Neural cell (in vitro differentiated cells): ENCODE data around the gene URAD. TPM values are rescaled to one million over a fixed set of nuclear protein-coding genes. Genes with fewer than 3 reads are reported as not detected.

Source experiments
- H2AFZ ChIP-seq: fragments of 200-600, 300-800 bp; sonication (generic), shearing (Covaris generic); 2 replicates; pipeline ENCODE4 v1.6.0; 2014; ENCODE audit warnings: low read depth, mild to moderate bottlenecking, antibody characterized with exemption, low read length, moderate library complexity
- H3F3A ChIP-seq: fragments of 200-600 bp; shearing (Covaris generic); 2 replicates; pipeline ENCODE4 v1.6.1; 2016; ENCODE audit warnings: mild to moderate bottlenecking, moderate library complexity, mixed read lengths, antibody characterized with exemption, low read length; ENCODE audit not compliant: insufficient read depth, poor library complexity, severe bottlenecking
- H3K27ac ChIP-seq: fragments of 200-600, 300-800 bp; sonication (generic), shearing (Covaris generic); 2 replicates; pipeline ENCODE4 v1.5.1; 2014; ENCODE audit warnings: mild to moderate bottlenecking, low read length, moderate library complexity
- H3K27me3 ChIP-seq: fragments of 300-800, 200-600 bp; sonication (generic), shearing (Covaris generic); 2 replicates; pipeline ENCODE4 v1.6.0; 2014; ENCODE audit warnings: mild to moderate bottlenecking, low read depth, low read length, moderate library complexity; ENCODE audit not compliant: insufficient read depth
- H3K36me3 ChIP-seq: fragments of 300-800, 200-600 bp; sonication (generic), shearing (Covaris generic); 2 replicates; pipeline ENCODE4 v1.5.1; 2014; ENCODE audit warnings: mild to moderate bottlenecking, antibody characterized with exemption, low read length, moderate library complexity; ENCODE audit not compliant: insufficient read depth
- H3K4me2 ChIP-seq: fragments of 300-800, 200-600 bp; sonication (generic), shearing (Covaris generic); 2 replicates; pipeline ENCODE4 v1.6.0; 2014; ENCODE audit warnings: mild to moderate bottlenecking, low read length
- H3K4me3 ChIP-seq: fragments of 300-800, 200-600 bp; sonication (generic), shearing (Covaris generic); 2 replicates; pipeline ENCODE4 v1.5.1; 2014; ENCODE audit warnings: mild to moderate bottlenecking, low read length, moderate library complexity
- H3K79me2 ChIP-seq: fragments of 200-600 bp; shearing (Covaris generic); replicated peaks from 2 replicates; pipeline ENCODE4 v1.6.0; 2014; ENCODE audit warnings: mild to moderate bottlenecking, low read length, moderate library complexity; ENCODE audit not compliant: insufficient read depth
- H3K9ac ChIP-seq: fragments of 300-800, 200-600 bp; sonication (generic), shearing (Covaris generic); 2 replicates; pipeline ENCODE4 v1.6.1; 2016; ENCODE audit warnings: mild to moderate bottlenecking, low read length, mixed read lengths
- H3K9me2 ChIP-seq: fragments of 200-600 bp; shearing (Covaris generic); 2 replicates; pipeline ENCODE4 v1.6.1; 2016; ENCODE audit warnings: mild to moderate bottlenecking, low read length, mixed read lengths; ENCODE audit not compliant: insufficient read depth
- H3K9me3 ChIP-seq: fragments of 200-600, 300-800 bp; sonication (generic), shearing (Covaris generic); 2 replicates; pipeline ENCODE4 v1.6.1; 2016; ENCODE audit warnings: mild to moderate bottlenecking, mixed run types, low read length, moderate library complexity, mixed read lengths
- H4K20me1 ChIP-seq: fragments of 200-600 bp; shearing (Covaris generic); 2 replicates; pipeline ENCODE4 v1.6.1; 2016; ENCODE audit warnings: mild to moderate bottlenecking, mixed run types; ENCODE audit not compliant: insufficient read depth
- EP300 ChIP-seq: fragments of 450-650 bp; conservative IDR thresholded peaks from 2 replicates; pipeline ENCODE4 v1.6.1; 2014; ENCODE audit warnings: antibody characterized with exemption, mild to moderate bottlenecking, moderate library complexity; ENCODE audit not compliant: poor library complexity, severe bottlenecking
- EZH2 ChIP-seq: fragments of 200-600, 300-800 bp; shearing (Covaris generic), sonication (generic); IDR thresholded peaks from 2 replicates; pipeline ENCODE4 v1.6.1; 2014; ENCODE audit warnings: antibody characterized with exemption, low read length, borderline replicate concordance, mild to moderate bottlenecking; ENCODE audit not compliant: insufficient read depth, poor library complexity, severe bottlenecking
- MXI1 ChIP-seq: fragments of 450-650 bp; conservative IDR thresholded peaks from 2 replicates; pipeline ENCODE4 v1.6.1; 2014; ENCODE audit warnings: antibody characterized with exemption, mild to moderate bottlenecking; ENCODE audit not compliant: poor library complexity, severe bottlenecking
- POLR2AphosphoS5 ChIP-seq: IDR thresholded peaks from 2 replicates; pipeline ENCODE4 v1.6.1; 2012
- RAD21 ChIP-seq: fragments of 450-650 bp; conservative IDR thresholded peaks from 2 replicates; pipeline ENCODE4 v1.6.1; 2014; ENCODE audit warnings: antibody characterized with exemption, mild to moderate bottlenecking, moderate library complexity
- SMC3 ChIP-seq: fragments of 450-650 bp; conservative IDR thresholded peaks from 2 replicates; pipeline ENCODE4 v1.6.1; 2014; ENCODE audit warnings: antibody characterized with exemption, mild to moderate bottlenecking, moderate library complexity; ENCODE audit not compliant: poor library complexity
- TAF1 ChIP-seq: IDR thresholded peaks from 2 replicates; pipeline ENCODE4 v1.6.1; 2012; ENCODE audit warnings: low read depth
- polyA plus RNA-seq: library from polyadenylated mRNA; depleted of rRNA; stranded (reverse); fragments of >200 nt; gene quantifications from 2 replicates; pipeline ENCODE4 v1.2.3, GENCODE V29; 2014
- TF ChIP-seq, protein P1 (sequence below): fragments of 450-650 bp; IDR thresholded peaks from 2 replicates; pipeline ENCODE4 v1.5.1; 2014; ENCODE audit warnings: antibody characterized with exemption, mild to moderate bottlenecking, moderate library complexity; ENCODE audit not compliant: poor library complexity, severe bottlenecking
- TF ChIP-seq, protein P2 (sequence below): IDR thresholded peaks from 2 replicates; pipeline ENCODE4 v1.6.1; 2012; ENCODE audit warnings: borderline replicate concordance

The URAD gene
- polyA plus RNA-seq, 1 donor from 2014 or later = not detected

DNA sequence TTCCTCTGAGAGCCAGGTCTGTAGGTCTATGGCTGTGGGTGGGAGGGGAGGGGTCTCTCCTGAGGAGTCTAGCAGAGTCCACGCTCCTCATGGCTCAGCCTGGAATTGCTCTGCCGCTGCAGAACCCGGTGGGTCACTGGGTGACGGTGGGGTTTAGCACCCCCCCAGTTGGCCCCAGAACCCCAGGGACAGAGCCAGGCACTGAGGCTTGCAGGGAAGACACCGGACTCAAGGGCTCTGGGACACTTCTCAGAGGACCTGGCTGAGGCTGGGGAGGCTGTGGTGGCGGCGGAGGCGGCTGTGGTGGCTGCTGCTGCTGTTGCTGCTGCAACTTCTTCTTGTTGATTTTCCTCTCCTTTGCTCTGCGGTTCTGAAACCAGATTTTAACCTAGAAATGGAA lies 25.5 kb downstream of the URAD start:
- Histone ChIP-seq H3F3A (no peaks in the 10 kb centered on the region), H3K27me3 (peaks cover 100% of the 10 kb centered on the region), H4K20me1 (no peaks in the 10 kb centered on the region), H2AFZ (no peak overlapping the region), H3K9me3 (no peaks in the 10 kb centered on the region), H3K79me2 (no peaks in the 10 kb centered on the region), H3K27ac (no peak overlapping the region), H3K4me3 (no peak overlapping the region), H3K4me2 (no peak overlapping the region), H3K9me2 (no peaks in the 10 kb centered on the region), H3K9ac (no peak overlapping the region), H3K36me3 (no peaks in the 10 kb centered on the region)
- TF ChIP-seq EP300 (no peak), MXI1 (no peak), RAD21 (no peak), TAF1 (no peak), EZH2 (no peak), SMC3 (no peak), POLR2AphosphoS5 (no peak)
- TF ChIP-seq, protein P1, sequence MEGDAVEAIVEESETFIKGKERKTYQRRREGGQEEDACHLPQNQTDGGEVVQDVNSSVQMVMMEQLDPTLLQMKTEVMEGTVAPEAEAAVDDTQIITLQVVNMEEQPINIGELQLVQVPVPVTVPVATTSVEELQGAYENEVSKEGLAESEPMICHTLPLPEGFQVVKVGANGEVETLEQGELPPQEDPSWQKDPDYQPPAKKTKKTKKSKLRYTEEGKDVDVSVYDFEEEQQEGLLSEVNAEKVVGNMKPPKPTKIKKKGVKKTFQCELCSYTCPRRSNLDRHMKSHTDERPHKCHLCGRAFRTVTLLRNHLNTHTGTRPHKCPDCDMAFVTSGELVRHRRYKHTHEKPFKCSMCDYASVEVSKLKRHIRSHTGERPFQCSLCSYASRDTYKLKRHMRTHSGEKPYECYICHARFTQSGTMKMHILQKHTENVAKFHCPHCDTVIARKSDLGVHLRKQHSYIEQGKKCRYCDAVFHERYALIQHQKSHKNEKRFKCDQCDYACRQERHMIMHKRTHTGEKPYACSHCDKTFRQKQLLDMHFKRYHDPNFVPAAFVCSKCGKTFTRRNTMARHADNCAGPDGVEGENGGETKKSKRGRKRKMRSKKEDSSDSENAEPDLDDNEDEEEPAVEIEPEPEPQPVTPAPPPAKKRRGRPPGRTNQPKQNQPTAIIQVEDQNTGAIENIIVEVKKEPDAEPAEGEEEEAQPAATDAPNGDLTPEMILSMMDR = no peak
- TF ChIP-seq, protein P2, sequence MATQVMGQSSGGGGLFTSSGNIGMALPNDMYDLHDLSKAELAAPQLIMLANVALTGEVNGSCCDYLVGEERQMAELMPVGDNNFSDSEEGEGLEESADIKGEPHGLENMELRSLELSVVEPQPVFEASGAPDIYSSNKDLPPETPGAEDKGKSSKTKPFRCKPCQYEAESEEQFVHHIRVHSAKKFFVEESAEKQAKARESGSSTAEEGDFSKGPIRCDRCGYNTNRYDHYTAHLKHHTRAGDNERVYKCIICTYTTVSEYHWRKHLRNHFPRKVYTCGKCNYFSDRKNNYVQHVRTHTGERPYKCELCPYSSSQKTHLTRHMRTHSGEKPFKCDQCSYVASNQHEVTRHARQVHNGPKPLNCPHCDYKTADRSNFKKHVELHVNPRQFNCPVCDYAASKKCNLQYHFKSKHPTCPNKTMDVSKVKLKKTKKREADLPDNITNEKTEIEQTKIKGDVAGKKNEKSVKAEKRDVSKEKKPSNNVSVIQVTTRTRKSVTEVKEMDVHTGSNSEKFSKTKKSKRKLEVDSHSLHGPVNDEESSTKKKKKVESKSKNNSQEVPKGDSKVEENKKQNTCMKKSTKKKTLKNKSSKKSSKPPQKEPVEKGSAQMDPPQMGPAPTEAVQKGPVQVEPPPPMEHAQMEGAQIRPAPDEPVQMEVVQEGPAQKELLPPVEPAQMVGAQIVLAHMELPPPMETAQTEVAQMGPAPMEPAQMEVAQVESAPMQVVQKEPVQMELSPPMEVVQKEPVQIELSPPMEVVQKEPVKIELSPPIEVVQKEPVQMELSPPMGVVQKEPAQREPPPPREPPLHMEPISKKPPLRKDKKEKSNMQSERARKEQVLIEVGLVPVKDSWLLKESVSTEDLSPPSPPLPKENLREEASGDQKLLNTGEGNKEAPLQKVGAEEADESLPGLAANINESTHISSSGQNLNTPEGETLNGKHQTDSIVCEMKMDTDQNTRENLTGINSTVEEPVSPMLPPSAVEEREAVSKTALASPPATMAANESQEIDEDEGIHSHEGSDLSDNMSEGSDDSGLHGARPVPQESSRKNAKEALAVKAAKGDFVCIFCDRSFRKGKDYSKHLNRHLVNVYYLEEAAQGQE = no peak

DNA sequence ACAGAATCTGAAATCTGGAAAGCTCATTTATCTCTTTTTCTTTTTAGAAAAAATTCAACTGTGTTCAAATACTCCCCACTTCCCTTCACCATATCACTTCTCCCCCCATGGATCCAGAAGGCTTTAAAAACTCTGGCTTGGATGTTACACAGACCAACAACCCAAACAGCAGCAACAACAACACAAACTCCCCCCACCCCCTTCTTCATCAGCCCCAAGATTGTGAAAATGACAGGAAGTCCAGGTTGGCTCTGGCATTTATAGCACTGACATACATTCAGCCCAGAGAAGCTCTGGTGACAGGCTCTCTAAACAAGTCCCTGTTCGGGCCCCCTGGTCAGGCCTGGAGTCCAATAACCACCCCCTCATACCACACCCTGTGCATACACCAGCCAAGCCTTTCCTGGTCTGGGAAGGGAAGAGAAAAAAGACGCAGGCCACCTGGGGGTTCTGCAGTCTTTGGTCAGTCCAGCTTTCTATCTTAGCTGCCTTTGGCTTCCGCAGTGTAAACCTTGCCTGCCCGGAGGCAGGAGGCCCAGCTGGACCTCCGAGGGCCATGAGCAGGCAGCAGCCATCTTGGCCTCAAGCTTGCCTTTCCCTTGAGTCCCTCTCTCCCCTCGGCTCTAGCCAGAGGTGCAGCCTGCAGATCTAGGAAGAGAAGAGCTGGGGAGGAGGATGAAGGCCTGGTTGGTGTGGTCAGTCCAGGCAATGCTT lies 26.2 kb downstream of the URAD start:
- no peaks in the 10 kb centered on the region for H4K20me1 ChIP-seq
- H3K36me3 ChIP-seq = no peaks in the 10 kb centered on the region
- no peak for TF ChIP-seq EP300
- no peak for TF ChIP-seq POLR2AphosphoS5
- TF ChIP-seq, protein P1 = no peak
- no peak for TF ChIP-seq SMC3
- TF ChIP-seq, protein P2 = no peak
- no peak for TF ChIP-seq TAF1
- no peak for TF ChIP-seq RAD21
- no peak for TF ChIP-seq EZH2
- no peak for TF ChIP-seq MXI1
- no peaks in the 10 kb centered on the region for H3K9me2 ChIP-seq
- no peaks in the 10 kb centered on the region for H3K79me2 ChIP-seq
- peaks cover 100% of the 10 kb centered on the region for H3K27me3 ChIP-seq
- H3K4me2 ChIP-seq = no peak overlapping the region
- no peaks in the 10 kb centered on the region for H3F3A ChIP-seq
- H3K27ac ChIP-seq = no peak overlapping the region
- no peaks in the 10 kb centered on the region for H3K9me3 ChIP-seq
- no peak overlapping the region for H2AFZ ChIP-seq
- no peak overlapping the region for H3K4me3 ChIP-seq
- H3K9ac ChIP-seq = no peak overlapping the region
